CD4-positive, alpha-beta T cell treated with Interleukin-12 subunit alpha and Interleukin-12 subunit beta, for 1 hour (primary cell): ENCODE results near the gene ATPAF2.
A peak's percentile ranks its signal among the peaks of the same experiment; 100 is the strongest.

Source experiments
- DNase-seq: peaks from one replicate; pipeline ENCODE4 v3.0.0-alpha.2; 2020

ATPAF2 gene

GRCh38 chr17:18038861-18039534, at the start of gene ATPAF2, which contains the start of gene GID4:
ATPAF2 (minus strand) TSS chr17:18039168; CDS start chr17:18039013, 155 bp downstream.
GID4 (plus strand) TSS chr17:18039408; CDS start chr17:18039465, 57 bp downstream.
- peak; percentile 100 for DNase-seq

GRCh38 chr17:18087610-18088491, 48.9 kb upstream of the ATPAF2 start, which contains the start of gene DRG2:
DRG2 (plus strand) TSS chr17:18087948; CDS start chr17:18088024, 76 bp downstream.
- peak; percentile 91 for DNase-seq

GRCh38 chr17:18084256-18084655, 45.3 kb upstream of the ATPAF2 start:
- DNase-seq, result no peak

GRCh38 chr17:18079543-18079942, 40.6 kb upstream of the ATPAF2 start:
- no peak for DNase-seq

GRCh38 chr17:18076936-18077335, 38.0 kb upstream of the ATPAF2 start:
- no peak for DNase-seq

GRCh38 chr17:18074566-18075272, 35.8 kb upstream of the ATPAF2 start:
- DNase-seq, result no peak

- DNase-seq, result no peak
Measured at GRCh38 chr17:18071751-18072150, 32.8 kb upstream of the ATPAF2 start.

GRCh38 chr17:18070861-18071340, 31.9 kb upstream of the ATPAF2 start:
- DNase-seq, result no peak

- DNase-seq, result no peak
Measured at GRCh38 chr17:18069101-18069500, 30.1 kb upstream of the ATPAF2 start.

GRCh38 chr17:18066866-18067265, 27.9 kb upstream of the ATPAF2 start:
- DNase-seq, result no peak

GRCh38 chr17:18065546-18065945, 26.6 kb upstream of the ATPAF2 start:
- no peak for DNase-seq

- no peak for DNase-seq
Measured at GRCh38 chr17:18064053-18064452, 25.1 kb upstream of the ATPAF2 start.

GRCh38 chr17:18059283-18059682, 20.3 kb upstream of the ATPAF2 start:
- DNase-seq, result no peak

GRCh38 chr17:18056214-18056613, 17.2 kb upstream of the ATPAF2 start:
- no peak for DNase-seq

GRCh38 chr17:18055597-18055996, 16.6 kb upstream of the ATPAF2 start:
- DNase-seq, result no peak

- no peak for DNase-seq
Measured at GRCh38 chr17:18045691-18046350, 6.9 kb upstream of the ATPAF2 start.

- no peak for DNase-seq
Measured at GRCh38 chr17:18044609-18045008, 5.6 kb upstream of the ATPAF2 start.

GRCh38 chr17:18043491-18043890, 4.5 kb upstream of the ATPAF2 start:
- peak; percentile 15 for DNase-seq

- no peak for DNase-seq
Measured at GRCh38 chr17:18042983-18043382, 4.0 kb upstream of the ATPAF2 start.

- no peak for DNase-seq
Measured at GRCh38 chr17:18041776-18042175, 2.8 kb upstream of the ATPAF2 start.

GRCh38 chr17:18040261-18040858, 1.4 kb upstream of the ATPAF2 start:
- no peak for DNase-seq
